Loucy (cell line): ENCODE measurements around the gene SSTR5.

Experiments
- EZH2phosphoT487 ChIP-seq: fragments of 200-600 bp; IDR thresholded peaks from 2 replicates; pipeline ENCODE4 v1.6.1; 2018; ENCODE audit warnings: antibody characterized with exemption, mild to moderate bottlenecking, moderate library complexity, borderline replicate concordance
- TF ChIP-seq, protein P1 (sequence below): fragments of 200-600 bp; sonication (generic); conservative IDR thresholded peaks from 2 replicates; pipeline ENCODE4 v1.5.1; 2014; ENCODE audit warnings: mild to moderate bottlenecking, antibody characterized with exemption, low read length

DNA sequence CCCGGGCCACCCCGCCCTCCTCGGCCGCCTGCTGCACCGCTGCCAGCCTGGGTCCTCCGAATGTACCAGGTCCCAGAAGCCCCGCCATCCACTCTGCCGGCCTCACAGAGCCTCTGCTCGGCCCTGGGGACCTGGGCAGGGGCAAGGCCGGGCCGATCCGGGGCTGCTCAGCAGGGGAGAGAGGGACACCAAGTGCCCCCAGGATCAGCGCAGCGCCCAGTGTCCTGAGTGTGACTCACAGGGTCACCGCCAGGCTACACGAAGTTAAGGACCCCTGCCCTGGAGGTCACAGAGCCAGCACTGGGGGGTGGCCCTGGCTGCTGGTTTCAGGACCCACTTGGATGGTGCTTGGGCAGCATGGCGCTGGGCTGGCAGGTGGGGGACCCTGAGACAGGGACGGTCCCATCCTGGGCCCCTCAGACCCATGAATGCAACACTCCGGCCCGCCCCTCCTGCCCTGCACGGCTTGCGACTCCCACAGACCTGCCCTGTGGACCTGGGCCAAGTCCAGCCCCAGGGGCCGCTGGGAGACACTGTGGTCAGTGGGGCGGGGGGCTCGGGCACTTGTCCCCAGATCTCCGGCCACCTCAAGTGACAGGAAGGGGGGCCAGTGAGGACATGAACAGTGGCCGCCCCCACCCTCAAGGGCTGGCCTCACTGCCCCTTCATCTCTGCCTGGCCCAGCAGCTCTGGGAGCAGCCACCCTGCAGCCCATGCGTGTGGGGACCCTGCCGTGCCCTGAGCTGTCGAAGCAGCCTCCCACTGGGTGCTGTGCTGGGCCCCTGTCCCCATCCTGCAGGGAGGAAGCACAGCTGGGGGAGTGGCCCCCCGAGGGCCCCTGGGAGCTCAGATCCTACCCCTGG, 23.2 kb upstream of the SSTR5 start:
- TF ChIP-seq, protein P1, sequence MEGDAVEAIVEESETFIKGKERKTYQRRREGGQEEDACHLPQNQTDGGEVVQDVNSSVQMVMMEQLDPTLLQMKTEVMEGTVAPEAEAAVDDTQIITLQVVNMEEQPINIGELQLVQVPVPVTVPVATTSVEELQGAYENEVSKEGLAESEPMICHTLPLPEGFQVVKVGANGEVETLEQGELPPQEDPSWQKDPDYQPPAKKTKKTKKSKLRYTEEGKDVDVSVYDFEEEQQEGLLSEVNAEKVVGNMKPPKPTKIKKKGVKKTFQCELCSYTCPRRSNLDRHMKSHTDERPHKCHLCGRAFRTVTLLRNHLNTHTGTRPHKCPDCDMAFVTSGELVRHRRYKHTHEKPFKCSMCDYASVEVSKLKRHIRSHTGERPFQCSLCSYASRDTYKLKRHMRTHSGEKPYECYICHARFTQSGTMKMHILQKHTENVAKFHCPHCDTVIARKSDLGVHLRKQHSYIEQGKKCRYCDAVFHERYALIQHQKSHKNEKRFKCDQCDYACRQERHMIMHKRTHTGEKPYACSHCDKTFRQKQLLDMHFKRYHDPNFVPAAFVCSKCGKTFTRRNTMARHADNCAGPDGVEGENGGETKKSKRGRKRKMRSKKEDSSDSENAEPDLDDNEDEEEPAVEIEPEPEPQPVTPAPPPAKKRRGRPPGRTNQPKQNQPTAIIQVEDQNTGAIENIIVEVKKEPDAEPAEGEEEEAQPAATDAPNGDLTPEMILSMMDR = no peak
- no peak for TF ChIP-seq EZH2phosphoT487
